Activated CD4-positive, alpha-beta T cell treated with anti-CD3 and anti-CD28 coated beads, Interleukin-2, amount 10 ng/mL, durations not matched to agents 24 days and 14 days (primary cell): ENCODE data around the gene CA4. TPM values are rescaled to one million over a fixed set of nuclear protein-coding genes. Genes with fewer than 3 reads are reported as not detected.
A peak's percentile ranks its signal among the peaks of the same experiment; 100 is the strongest.
"Not testable (repeated sequence)": the region's sequence is repeated elsewhere in the genome, so short reads cannot be mapped to it uniquely, and the experiment has no call there.

Source experiments
- DNase-seq: peaks from one replicate; pipeline ENCODE4 v3.0.0; 2022
- H3K27ac Mint-ChIP-seq: one replicate; pipeline ENCODE4 v1.8.0; 2022; ENCODE audit warnings: mild to moderate bottlenecking, mixed read lengths
- H3K27me3 Mint-ChIP-seq: one replicate; pipeline ENCODE4 v1.8.0; 2022; ENCODE audit warnings: mixed read lengths
- H3K36me3 Mint-ChIP-seq: one replicate; pipeline ENCODE4 v1.8.0; 2022; ENCODE audit warnings: low read depth, mild to moderate bottlenecking, mixed read lengths
- H3K4me1 Mint-ChIP-seq: one replicate; pipeline ENCODE4 v1.8.0; 2021; ENCODE audit warnings: mixed read lengths
- H3K4me3 Mint-ChIP-seq: one replicate; pipeline ENCODE4 v1.8.0; 2022; ENCODE audit warnings: mild to moderate bottlenecking, moderate library complexity, mixed read lengths
- H3K9me3 Mint-ChIP-seq: one replicate; pipeline ENCODE4 v1.8.0; 2021; ENCODE audit warnings: mixed read lengths
- intact Hi-C: fragments of 100-400 bp; cut with micrococcal nuclease; formaldehyde crosslinking; loops from one replicate; pipeline ENCODE4 v1.15.1; 2023
- total RNA-seq: library from RNA; stranded (reverse); gene quantifications from 2 replicates; pipeline ENCODE4 v1.2.3, GENCODE V29; 2022

The CA4 gene
- not detected in 2 replicates for total RNA-seq

DNA sequence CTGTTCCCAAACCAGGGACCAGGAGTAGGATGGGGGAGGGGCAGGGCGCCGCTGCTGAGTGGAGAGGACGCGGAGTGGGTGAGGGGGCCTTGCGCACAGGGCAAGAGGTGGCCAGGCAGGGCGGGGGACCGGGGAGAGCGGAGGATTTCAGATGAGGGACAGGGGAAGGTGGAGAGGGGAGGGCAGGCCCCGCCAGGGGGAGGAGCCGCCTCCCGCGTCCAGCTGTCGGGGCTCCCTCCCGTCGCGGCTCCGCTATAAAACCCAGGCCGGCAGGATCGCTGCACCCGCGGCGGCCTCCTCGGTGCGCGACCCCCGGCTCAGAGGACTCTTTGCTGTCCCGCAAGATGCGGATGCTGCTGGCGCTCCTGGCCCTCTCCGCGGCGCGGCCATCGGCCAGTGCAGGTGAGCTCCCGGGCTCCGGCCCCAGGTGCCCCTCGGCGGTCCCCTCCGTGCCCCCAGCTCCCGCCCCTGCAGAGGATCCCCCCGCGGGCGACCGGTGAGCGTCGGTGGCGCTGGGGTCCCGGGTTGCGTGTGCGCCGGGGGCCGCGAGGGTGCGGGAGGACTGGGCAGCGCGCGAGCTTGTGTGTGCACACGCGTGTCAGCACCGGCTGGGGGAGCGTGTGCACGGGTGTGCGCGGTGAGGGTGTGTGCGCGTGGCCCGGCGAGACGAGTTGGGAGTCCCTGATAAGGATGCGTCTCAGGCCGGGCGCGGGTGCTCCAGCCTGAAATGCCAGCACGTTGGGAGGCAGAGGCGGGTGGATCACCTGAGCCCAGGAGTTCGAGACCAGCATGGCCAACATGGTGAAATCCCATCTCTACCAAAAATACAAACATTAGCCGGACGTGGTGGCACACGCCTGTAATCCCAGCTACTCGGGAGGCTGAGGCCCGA lies at the start of gene CA4:
TSS of gene CA4 (plus strand) at position 283 of the 892 bp plus-strand sequence. CDS start at position 345, 62 bp downstream.
- peaks cover 15% of the 10 kb centered on the region for H3K4me1 Mint-ChIP-seq
- peak; percentile 56 for DNase-seq
- no peak within 1 kb of the TSS for H3K27ac Mint-ChIP-seq
- peaks cover 74% of the 10 kb centered on the region for H3K27me3 Mint-ChIP-seq
- H3K4me3 Mint-ChIP-seq = peak within 1 kb of the TSS; percentile 67
- intact Hi-C loops = no loop called here
- no peaks in the 10 kb centered on the region for H3K9me3 Mint-ChIP-seq
- H3K36me3 Mint-ChIP-seq = peaks cover 3% of the 10 kb centered on the region

DNA sequence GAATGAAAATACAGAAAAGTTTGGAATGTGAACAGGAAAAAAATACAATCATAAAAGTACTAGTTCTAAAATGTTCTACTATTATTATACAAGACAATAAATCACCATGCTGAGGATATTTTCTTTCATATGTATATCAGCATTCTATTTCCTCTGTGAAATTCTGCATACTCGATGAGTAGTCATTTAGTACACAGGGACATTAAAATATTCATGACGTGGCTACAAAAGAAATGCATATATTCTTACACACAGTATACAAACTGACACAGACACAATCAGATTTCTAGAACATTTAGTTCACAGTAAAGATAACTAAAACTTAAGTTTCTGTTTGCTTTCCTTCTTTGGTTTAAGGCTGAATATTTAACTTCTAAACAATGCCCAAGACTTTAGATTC lies 49.2 kb upstream of the CA4 start:
- H3K9me3 Mint-ChIP-seq, DNase-seq, H3K4me1 Mint-ChIP-seq, intact Hi-C loops, H3K4me3 Mint-ChIP-seq, H3K36me3 Mint-ChIP-seq, H3K27ac Mint-ChIP-seq: not testable (repeated sequence)
- peaks cover 46% of the 10 kb centered on the region for H3K27me3 Mint-ChIP-seq

DNA sequence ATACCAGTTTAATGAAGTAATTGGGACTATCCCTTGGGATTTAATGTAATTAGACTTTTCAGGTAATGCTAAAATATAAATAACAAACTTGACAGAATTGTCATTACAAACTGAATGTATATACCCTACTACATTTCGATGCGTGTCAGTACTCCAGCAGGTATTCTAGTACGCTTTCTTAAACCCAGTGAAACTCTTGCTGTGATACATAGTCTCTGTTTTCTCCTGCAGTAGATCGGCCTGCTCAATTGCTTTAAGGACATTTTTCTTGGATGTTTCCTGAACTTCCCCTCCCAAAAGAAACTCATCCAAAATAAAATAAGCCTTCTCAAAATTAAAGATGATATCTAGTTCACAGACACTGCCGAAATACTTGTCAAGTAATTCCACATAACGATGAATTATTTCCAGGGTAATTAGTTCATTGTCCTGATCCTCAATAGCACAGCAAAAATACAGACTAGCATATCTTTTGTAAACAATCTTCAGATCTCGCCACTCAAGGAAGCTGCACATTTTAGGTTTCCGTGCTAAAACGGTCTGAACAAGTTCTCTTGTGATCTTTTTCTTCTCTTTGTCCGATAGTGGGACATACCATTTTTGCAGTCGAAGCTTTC lies 47.6 kb upstream of the CA4 start:
- H3K36me3 Mint-ChIP-seq, H3K9me3 Mint-ChIP-seq, H3K27ac Mint-ChIP-seq, intact Hi-C loops: not testable (repeated sequence)
- DNase-seq = peak; percentile 34
- H3K4me3 Mint-ChIP-seq = peak overlapping the region; percentile 71
- peaks cover 49% of the 10 kb centered on the region for H3K27me3 Mint-ChIP-seq
- peaks cover 13% of the 10 kb centered on the region for H3K4me1 Mint-ChIP-seq

DNA sequence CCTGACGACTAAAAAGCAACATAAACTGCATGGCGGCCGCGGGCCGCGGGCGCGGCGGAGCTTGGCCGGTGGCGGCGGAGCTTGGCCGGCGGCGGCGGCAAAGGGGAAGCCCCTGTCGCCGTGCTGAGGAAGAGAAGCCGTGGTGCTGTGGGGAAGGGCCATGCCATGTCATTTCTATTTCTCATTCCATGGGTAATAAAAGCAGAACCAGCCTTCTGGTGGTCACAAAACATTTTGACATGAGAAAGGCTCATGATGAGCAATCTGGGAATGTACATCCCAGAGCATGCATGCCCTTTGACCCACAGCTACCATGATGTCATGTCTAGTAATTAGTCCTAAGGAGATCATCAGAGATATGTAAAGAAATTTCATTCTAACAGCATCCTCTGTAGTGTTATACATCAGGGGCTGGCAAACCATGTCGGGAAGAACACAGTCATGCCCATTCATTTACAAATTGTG lies 47.1 kb upstream of the CA4 start:
- Mint-ChIP-seq H3K27ac (no peak overlapping the region), H3K36me3 (no peaks in the 10 kb centered on the region), H3K27me3 (peaks cover 47% of the 10 kb centered on the region), H3K4me1 (peaks cover 13% of the 10 kb centered on the region), H3K4me3 (peak overlapping the region; percentile 71), H3K9me3 (no peaks in the 10 kb centered on the region)
- intact Hi-C loops = no loop called here
- peak; percentile 77 for DNase-seq

DNA sequence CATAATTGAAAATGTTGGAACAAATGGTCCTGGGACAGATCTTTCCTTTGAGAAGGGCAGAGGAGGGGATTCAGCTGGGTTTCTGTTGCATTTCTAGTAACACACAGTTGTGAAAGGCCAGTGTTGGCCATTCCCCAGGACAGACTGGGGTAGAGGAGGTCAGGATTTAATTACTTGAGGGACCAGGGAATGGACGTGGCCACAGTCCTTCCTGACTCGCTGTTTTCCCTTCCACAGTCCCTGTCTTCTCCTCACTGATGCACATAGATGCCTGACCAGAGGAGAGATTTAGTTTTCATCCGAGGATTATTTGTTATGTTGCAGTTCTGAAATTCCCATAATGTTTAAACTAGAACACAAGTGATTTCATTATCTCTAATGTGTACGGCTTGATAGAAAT lies 45.8 kb upstream of the CA4 start:
- peaks cover 13% of the 10 kb centered on the region for H3K4me1 Mint-ChIP-seq
- peak; percentile 48 for DNase-seq
- no peaks in the 10 kb centered on the region for H3K36me3 Mint-ChIP-seq
- peaks cover 39% of the 10 kb centered on the region for H3K27me3 Mint-ChIP-seq
- H3K9me3 Mint-ChIP-seq = no peaks in the 10 kb centered on the region
- intact Hi-C loops = no loop called here
- H3K4me3 Mint-ChIP-seq = no peak overlapping the region
- no peak overlapping the region for H3K27ac Mint-ChIP-seq

DNA sequence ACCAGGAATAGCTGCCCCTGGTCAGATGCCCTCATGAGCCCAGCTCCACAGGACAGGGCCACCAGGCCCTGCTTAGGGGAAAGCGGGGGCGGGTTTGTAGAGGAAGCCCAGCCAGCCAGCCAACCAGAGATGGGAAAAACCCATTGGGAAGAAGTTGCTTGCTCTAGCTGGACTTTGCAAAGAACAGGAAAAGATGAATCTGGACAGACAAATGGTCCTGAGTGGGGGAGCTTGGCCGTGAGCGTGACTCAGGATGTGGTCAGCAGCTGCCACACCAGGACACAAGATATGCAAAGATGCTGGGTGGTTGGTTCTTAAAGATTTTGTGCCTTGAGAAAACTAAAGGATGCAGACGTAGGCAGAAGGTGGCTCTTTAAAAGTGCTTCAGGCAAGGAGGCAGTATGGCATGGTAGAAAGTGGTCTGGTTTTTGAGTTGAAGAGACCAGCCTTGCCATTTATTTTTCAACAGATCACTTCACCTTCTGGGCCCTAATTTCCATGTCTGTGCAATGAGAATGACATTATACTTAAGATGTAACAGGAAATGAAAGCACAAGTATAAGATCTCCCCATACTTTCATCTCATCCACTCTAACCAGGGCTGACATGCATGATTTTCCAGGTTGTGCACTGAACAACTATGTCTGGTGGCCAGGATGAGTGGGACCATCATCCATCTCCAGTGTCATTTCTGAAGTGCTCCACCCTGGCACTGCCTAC lies 43.3 kb upstream of the CA4 start:
- no peak overlapping the region for H3K4me3 Mint-ChIP-seq
- H3K27ac Mint-ChIP-seq = no peak overlapping the region

DNA sequence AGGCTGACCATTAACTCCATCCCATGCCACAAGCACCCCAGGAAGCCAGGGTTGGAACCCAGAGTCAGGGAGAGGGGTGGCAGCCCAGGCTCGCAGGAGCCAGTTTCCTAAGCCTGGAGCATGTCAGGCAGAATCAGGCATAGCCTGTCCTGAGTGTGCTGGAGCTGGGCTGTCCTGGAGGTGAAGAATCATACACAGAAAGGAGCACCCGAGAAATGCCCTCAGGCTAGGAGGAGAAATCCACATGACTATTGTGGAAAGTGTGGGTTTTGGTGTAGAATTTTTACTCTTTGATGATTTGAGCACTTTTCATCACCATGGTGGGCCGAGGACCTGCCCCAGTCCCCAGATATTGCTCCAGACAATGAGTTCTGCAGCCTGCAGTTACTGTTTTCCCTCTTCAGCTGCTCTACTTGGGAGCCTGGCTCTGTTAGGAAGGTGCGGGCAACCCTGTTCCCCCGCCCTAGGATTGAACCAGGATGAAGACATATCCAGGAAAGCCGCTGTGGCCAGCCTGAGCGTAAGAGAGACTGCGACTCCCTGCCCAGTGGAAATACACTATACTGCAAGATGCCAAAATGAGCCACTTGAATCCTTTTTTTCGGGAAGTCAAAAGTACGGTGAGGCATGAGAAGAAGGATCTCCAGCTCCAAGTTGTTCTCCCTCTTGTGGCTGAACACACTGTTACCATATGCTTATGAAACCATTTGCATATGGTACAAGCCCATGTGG lies 42.1 kb upstream of the CA4 start:
- Mint-ChIP-seq H3K9me3 (no peaks in the 10 kb centered on the region), H3K4me3 (no peak overlapping the region), H3K36me3 (no peaks in the 10 kb centered on the region), H3K27me3 (peaks cover 38% of the 10 kb centered on the region), H3K4me1 (peaks cover 7% of the 10 kb centered on the region), H3K27ac (no peak overlapping the region)
- intact Hi-C loops = no loop called here
- DNase-seq = peak; percentile 44

More for the DNA sequence above, 43.3 kb upstream of the CA4 start:
- no peaks in the 10 kb centered on the region for H3K9me3 Mint-ChIP-seq
- no peaks in the 10 kb centered on the region for H3K36me3 Mint-ChIP-seq
- H3K4me1 Mint-ChIP-seq = peaks cover 13% of the 10 kb centered on the region
- H3K27me3 Mint-ChIP-seq = peaks cover 43% of the 10 kb centered on the region
- peak; percentile 35 for DNase-seq
- intact Hi-C loops = no loop called here

DNA sequence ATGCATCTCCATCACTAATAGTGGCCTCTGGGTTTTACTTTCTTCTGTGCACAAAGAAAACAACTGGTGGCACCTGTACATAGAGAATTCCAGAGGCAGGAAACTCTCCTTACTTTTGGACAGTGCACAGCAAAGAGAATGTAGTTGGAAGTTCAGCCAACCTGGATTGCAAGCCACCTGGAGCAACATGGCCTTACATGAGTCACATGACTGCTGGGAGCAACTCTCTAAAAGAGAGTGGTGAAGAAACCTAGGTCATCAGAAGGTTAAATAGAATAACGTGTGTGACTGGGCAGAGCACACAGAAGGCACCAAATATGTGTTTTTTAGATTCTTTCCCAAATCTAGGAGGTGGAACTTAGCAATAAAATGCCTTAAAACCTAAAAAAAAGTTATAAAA lies 41.5 kb upstream of the CA4 start:
- peaks cover 34% of the 10 kb centered on the region for H3K27me3 Mint-ChIP-seq
- peak; percentile 45 for DNase-seq
- intact Hi-C loops, H3K27ac Mint-ChIP-seq, H3K9me3 Mint-ChIP-seq, H3K4me1 Mint-ChIP-seq, H3K4me3 Mint-ChIP-seq, H3K36me3 Mint-ChIP-seq: not testable (repeated sequence)

DNA sequence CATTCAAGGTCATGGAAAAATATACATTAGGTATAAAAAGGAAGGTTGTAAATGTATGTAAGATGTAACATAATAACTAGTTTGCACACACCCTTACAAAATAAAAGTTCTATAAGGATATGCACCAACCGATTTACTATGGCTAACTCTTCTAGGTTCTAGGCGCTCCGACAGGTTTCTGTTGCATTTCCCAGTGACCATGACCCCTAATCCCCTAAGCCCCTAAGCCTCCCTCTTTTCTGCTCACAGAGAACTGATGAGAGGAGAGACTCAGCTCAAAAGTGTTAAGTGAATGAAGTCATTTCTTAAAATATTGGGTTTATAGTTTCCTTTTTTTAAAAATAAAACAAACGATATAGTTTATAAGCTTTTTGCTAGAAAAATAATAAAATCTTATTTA lies 41.1 kb upstream of the CA4 start:
- H3K36me3 Mint-ChIP-seq = no peaks in the 10 kb centered on the region
- DNase-seq = peak; percentile 16
- H3K27ac Mint-ChIP-seq = no peak overlapping the region
- no peaks in the 10 kb centered on the region for H3K9me3 Mint-ChIP-seq
- peaks cover 31% of the 10 kb centered on the region for H3K27me3 Mint-ChIP-seq
- no peak overlapping the region for H3K4me3 Mint-ChIP-seq
- H3K4me1 Mint-ChIP-seq = peaks cover 6% of the 10 kb centered on the region
- intact Hi-C loops = no loop called here

DNA sequence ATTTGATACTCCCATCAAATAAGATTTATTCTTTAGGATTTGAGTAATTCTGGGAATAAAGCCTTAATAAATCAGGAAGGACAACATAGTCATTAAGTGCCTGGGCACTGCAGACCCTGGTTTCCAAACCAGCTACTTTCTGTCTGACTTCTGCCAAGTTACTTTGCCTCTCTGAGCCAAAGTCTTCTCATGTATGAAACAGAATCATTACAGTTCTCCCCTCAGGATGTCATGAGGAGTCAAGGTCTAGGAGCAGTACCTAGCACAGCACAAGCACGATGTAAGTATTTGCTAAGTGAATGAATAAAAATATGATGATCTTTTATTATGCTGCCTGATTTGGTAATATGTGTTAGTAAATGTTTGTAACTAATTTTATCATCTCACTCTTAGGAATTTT lies 40.6 kb upstream of the CA4 start:
- no peak overlapping the region for H3K27ac Mint-ChIP-seq
- H3K4me3 Mint-ChIP-seq = no peak overlapping the region
- peaks cover 27% of the 10 kb centered on the region for H3K27me3 Mint-ChIP-seq
- peaks cover 6% of the 10 kb centered on the region for H3K4me1 Mint-ChIP-seq
- H3K36me3 Mint-ChIP-seq = no peaks in the 10 kb centered on the region
- intact Hi-C loops = no loop called here
- peak; percentile 22 for DNase-seq
- no peaks in the 10 kb centered on the region for H3K9me3 Mint-ChIP-seq

DNA sequence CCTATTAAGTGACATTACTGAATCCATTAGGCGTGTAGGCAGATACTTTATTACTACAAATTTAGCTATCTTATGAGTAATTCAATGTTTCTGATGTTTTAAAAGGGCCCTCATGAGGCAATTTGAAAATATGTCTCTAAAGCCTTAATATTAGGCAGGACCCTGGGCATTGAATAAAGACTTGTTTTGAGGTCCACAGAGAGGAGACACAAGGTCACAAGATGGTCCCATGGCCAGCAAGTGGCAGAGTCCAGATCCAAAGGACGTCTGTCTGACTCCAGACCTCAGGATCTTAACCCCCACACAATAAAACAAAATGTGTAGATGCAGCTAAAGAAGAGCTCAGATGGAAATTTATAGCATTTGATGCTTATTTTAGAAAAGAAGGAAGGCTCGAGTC lies 39.2 kb upstream of the CA4 start:
- Mint-ChIP-seq H3K36me3 (no peaks in the 10 kb centered on the region), H3K4me3 (no peak overlapping the region), H3K27me3 (peaks cover 27% of the 10 kb centered on the region), H3K27ac (no peak overlapping the region), H3K9me3 (no peaks in the 10 kb centered on the region), H3K4me1 (peaks cover 6% of the 10 kb centered on the region)
- intact Hi-C loops = no loop called here
- DNase-seq = peak; percentile 43

DNA sequence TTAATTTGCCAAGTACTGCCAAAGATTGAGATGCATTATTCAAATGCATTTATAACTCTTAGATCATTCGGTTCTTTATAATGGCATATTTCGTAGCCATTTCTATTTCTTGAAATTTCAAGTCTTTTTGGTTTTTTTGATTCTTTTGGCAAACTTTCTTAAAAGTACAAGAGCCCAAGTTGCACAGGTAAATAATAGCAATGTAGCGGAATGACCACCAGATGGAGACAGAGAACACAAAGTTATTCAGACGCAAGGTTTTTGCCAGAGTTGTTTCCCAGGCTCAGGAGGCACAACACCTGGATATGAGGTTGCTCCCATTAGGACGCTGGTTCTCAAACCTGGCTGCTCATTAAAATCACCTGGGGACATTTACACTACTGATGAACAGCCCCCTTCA lies 38.1 kb upstream of the CA4 start:
- H3K9me3 Mint-ChIP-seq, H3K4me3 Mint-ChIP-seq, H3K36me3 Mint-ChIP-seq, DNase-seq, H3K4me1 Mint-ChIP-seq, intact Hi-C loops, H3K27ac Mint-ChIP-seq: not testable (repeated sequence)
- peaks cover 19% of the 10 kb centered on the region for H3K27me3 Mint-ChIP-seq

DNA sequence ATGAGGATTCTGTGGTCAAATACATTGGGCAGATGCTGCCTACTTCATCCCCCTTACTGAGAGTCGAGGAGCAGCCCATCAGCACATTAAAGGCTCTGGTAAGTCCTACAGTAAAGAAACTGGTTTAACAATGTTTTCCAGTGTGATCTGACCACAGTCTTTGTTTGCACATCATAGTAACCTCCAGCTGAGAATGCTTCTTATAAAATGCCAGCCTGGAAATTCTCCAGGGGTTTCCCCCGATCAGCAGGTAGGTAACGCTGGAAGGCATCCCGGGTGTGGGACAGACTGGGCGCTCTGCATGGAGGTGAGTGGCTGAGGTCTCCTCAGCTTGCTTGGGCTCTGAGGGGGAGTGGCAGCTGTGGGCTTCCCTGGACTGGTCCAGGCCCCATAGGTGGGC lies 34.4 kb upstream of the CA4 start:
- intact Hi-C loops, H3K4me1 Mint-ChIP-seq, H3K4me3 Mint-ChIP-seq, H3K27me3 Mint-ChIP-seq, H3K36me3 Mint-ChIP-seq, H3K27ac Mint-ChIP-seq, DNase-seq, H3K9me3 Mint-ChIP-seq: not testable (repeated sequence)
